Thyroid gland (tissue), 4 donors: ENCODE measurements around the gene PHF14. TPM values are rescaled to one million over a fixed set of nuclear protein-coding genes. Genes with fewer than 3 reads are reported as not detected.

Source experiments
- DNase-seq, 2 donors: peaks; one replicate each; pipeline ENCODE4 v3.0.0-alpha.2; 2019
- H3K27ac ChIP-seq, 3 donors: fragments of 200-600 bp; sonication (generic); 1 replicate in 2 of 3; 2 replicates in 1 of 3; pipeline ENCODE4 v1.5.1; 2016 to 2019; ENCODE audit warnings: mild to moderate bottlenecking in 1 of 3, moderate library complexity in 1 of 3
- H3K27me3 ChIP-seq: fragments of 200-600 bp; sonication (generic); one replicate; pipeline ENCODE4 v1.5.1; 2019
- H3K36me3 ChIP-seq, 2 donors: fragments of 200-600 bp; sonication (generic); one replicate each; pipeline ENCODE4 v1.5.1; 2016 to 2019
- H3K4me1 ChIP-seq, 2 donors: fragments of 200-600 bp; sonication (generic); one replicate each; pipeline ENCODE4 v1.5.1; 2017 to 2019
- H3K4me3 ChIP-seq, 3 donors: fragments of 200-600 bp; sonication (generic); replicated peaks in 1 of 3; 1 replicate in 2 of 3; 2 replicates in 1 of 3; pipeline ENCODE4 v1.5.1; 2016; ENCODE audit warnings: mild to moderate bottlenecking in 1 of 3
- H3K9me3 ChIP-seq: fragments of 200-600 bp; sonication (generic); one replicate; pipeline ENCODE4 v1.5.1; 2017
- POLR2A ChIP-seq, 2 donors: fragments of 450-650 bp; IDR thresholded peaks; one replicate each; pipeline ENCODE4 v1.6.1; 2017; ENCODE audit warnings: antibody characterized with exemption in 2 of 2, mild to moderate bottlenecking in 2 of 2, moderate library complexity in 1 of 2
- WGBS, 2 donors: methylation state at CpG; one replicate each; pipeline ENCODE4 v1.1.5; 2017; 5-methylcytosine and 5-hydroxymethylcytosine counted together
- intact Hi-C: fragments of 100-400 bp; cut with DNase I; formaldehyde crosslinking; loops from one replicate; pipeline ENCODE4 v1.15.1; 2023
- total RNA-seq, 4 donors: library from RNA; depleted of rRNA; stranded (reverse); fragments of >200 nt; gene quantifications; one replicate each; pipeline ENCODE4 v1.2.3, GENCODE V29; 2016
- TF ChIP-seq, protein P1 (sequence below), 6 experiments: fragments of 200-600 bp in 3 of 6; fragments of 450-650 bp in 3 of 6; sonication (generic) in 3 of 6; IDR thresholded peaks; one replicate each; pipeline ENCODE4 v1.5.1; 2016 to 2019; ENCODE audit warnings: antibody characterized with exemption in 6 of 6, mild to moderate bottlenecking in 2 of 6, inconsistent platforms in 1 of 6, moderate library complexity in 1 of 6

The PHF14 gene
- total RNA-seq, 4 donors from 2014 or later, result 30.9 to 46.3 (median 36.8) TPM

DNA sequence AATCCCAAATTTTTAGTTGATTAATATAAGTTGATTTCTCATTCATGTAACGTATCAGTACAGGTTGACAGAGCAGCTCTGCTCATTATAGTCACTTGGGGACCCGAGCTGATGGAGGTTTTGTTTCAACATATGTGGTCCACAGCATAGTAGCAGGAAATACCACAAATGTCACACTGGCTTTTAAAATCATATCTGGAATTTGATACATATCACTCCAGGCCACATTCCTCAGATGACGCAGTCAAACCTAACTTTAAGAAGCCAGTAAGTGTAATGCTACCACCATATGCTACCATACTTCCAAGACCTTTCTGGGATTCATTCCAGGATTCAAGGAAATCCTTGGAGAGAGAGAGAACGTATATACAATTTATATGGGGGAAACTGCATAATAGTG lies 156.3 kb downstream of the PHF14 start:
- WGBS, 2 donors, result 93 to 94% methylated on average over 4 of the region's 4 CpGs
- Histone ChIP-seq H3K36me3 (no peaks in the 10 kb centered on the region), H3K27me3 (no peaks in the 10 kb centered on the region), H3K4me1 (peaks cover 7% of the 10 kb centered on the region in 2 donors), H3K27ac (no peak overlapping the region), H3K9me3 (no peaks in the 10 kb centered on the region), H3K4me3 (no peak overlapping the region)
- DNase-seq, result no peak
- intact Hi-C loops, result no loop called here
- no peak for TF ChIP-seq POLR2A (IDR thresholded peaks at IDR 0.05)
- TF ChIP-seq, protein P1, sequence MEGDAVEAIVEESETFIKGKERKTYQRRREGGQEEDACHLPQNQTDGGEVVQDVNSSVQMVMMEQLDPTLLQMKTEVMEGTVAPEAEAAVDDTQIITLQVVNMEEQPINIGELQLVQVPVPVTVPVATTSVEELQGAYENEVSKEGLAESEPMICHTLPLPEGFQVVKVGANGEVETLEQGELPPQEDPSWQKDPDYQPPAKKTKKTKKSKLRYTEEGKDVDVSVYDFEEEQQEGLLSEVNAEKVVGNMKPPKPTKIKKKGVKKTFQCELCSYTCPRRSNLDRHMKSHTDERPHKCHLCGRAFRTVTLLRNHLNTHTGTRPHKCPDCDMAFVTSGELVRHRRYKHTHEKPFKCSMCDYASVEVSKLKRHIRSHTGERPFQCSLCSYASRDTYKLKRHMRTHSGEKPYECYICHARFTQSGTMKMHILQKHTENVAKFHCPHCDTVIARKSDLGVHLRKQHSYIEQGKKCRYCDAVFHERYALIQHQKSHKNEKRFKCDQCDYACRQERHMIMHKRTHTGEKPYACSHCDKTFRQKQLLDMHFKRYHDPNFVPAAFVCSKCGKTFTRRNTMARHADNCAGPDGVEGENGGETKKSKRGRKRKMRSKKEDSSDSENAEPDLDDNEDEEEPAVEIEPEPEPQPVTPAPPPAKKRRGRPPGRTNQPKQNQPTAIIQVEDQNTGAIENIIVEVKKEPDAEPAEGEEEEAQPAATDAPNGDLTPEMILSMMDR (IDR thresholded peaks at IDR 0.05), result no peak

DNA sequence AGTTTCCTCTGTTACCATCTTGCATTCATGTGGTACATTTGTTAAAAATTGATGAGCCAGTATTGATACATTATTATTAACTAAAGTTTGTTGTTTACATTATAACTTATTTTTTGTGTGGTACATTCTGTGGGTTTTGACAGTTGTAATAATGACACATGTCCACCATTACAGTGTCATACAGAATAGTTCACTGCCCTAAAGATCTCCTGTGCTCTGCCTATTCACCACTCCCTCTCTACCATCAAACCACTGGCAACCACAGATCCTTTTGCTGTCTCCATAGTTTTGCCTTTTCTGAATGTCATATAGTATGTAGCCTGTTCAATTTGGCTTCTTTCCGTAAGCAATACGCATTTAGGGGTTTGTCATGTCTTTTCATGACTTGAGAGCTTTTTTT lies 156.9 kb downstream of the PHF14 start:
- peaks cover 1 to 5% of the 10 kb centered on the region in 2 donors for H3K4me1 ChIP-seq
- DNase-seq, result no peak
- no peak overlapping the region for H3K27ac ChIP-seq
- H3K9me3 ChIP-seq, result no peaks in the 10 kb centered on the region
- intact Hi-C loops, result no loop called here
- no peaks in the 10 kb centered on the region for H3K36me3 ChIP-seq
- WGBS, 2 donors, result 99% methylated on average over 2 of the region's 2 CpGs
- H3K27me3 ChIP-seq, result no peaks in the 10 kb centered on the region
- no peak overlapping the region for H3K4me3 ChIP-seq
- TF ChIP-seq, protein P1 (IDR thresholded peaks at IDR 0.05), result no peak
- no peak for TF ChIP-seq POLR2A (IDR thresholded peaks at IDR 0.05)

DNA sequence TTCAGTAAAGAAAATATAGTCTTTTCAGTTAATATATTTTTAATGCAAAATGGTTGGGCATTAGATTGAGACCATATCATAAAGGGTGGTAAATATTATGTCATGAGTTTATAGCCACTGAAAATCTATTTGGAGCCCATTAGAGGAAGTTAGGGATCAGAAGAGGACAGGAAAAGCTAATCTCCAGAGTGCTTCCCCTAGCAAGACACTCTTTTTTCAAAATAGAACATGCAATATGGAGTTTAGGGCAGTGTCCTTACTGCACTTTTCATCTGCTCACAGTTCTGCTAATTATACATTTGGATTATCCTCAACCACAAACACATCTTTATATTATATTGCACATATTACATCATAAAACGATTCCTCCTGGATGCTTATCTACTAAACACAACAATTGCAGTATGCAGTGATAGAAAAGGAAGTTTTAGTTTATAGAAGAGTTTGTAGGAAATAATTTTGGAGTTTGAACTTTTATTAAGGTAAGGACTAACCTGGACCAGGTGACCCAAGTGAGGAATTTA lies 159.8 kb downstream of the PHF14 start:
- Histone ChIP-seq H3K27ac (no peak overlapping the region), H3K9me3 (no peaks in the 10 kb centered on the region), H3K4me1 (no peaks in the 10 kb centered on the region), H3K4me3 (no peak overlapping the region), H3K36me3 (no peaks in the 10 kb centered on the region), H3K27me3 (no peaks in the 10 kb centered on the region)
- intact Hi-C loops, result no loop called here
- no peak for DNase-seq
- no peak for TF ChIP-seq POLR2A (IDR thresholded peaks at IDR 0.05)
- TF ChIP-seq, protein P1 (IDR thresholded peaks at IDR 0.05), result no peak
- WGBS, 2 donors, result 82 to 85% methylated on average over 1 of the region's 1 CpG

DNA sequence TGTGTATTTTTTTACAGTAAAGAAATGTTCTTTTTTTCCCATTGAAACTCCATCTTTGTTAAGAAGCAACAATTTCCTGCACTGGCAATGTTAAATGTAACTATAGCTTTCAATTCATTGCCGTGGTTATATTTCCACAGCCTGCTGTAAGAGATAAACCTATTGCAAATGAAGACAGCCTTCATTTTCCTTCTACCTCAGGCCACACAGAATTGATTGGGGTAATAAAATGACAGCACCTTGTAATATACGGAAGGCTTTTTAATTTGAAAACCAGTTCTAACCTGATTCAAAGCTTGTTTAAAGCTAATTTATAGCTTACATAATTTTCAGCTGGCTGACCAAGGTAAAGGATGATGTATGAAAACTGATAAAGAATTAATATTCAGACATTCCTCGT lies 161.9 kb downstream of the PHF14 start:
- TF ChIP-seq, protein P1 (IDR thresholded peaks at IDR 0.05), result no peak
- no peak for TF ChIP-seq POLR2A (IDR thresholded peaks at IDR 0.05)
- no peak for DNase-seq
- Histone ChIP-seq H3K36me3 (no peaks in the 10 kb centered on the region), H3K27me3 (no peaks in the 10 kb centered on the region), H3K27ac (no peak overlapping the region), H3K4me1 (no peaks in the 10 kb centered on the region), H3K4me3 (no peak overlapping the region), H3K9me3 (no peaks in the 10 kb centered on the region)
- 95 to 96% methylated on average over 3 of the region's 3 CpGs for WGBS, 2 donors
- intact Hi-C loops, result no loop called here

DNA sequence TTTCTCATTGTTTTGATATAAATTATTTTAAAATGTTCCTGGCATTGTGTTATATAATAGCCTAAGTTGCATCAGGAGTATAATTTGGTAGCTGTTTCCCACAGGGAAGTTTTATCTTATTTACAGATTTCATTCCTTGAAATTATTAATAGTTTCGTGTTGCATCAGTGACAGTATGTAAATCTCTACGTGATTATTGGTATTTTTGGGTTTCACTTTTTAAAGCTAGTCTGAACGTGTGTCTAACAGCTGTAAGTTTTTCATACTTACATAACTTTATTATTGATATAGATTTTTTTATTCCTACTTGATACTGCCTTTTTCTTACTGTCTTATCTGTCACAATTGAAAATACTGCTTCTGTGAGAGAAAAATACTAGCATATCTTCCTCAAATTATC lies 167.9 kb downstream of the PHF14 start:
- intact Hi-C loops, result no loop called here
- H3K27me3 ChIP-seq, result no peaks in the 10 kb centered on the region
- no peak for TF ChIP-seq POLR2A (IDR thresholded peaks at IDR 0.05)
- TF ChIP-seq, protein P1 (IDR thresholded peaks at IDR 0.05), result no peak
- H3K4me3 ChIP-seq, result no peak overlapping the region
- H3K27ac ChIP-seq, result no peak overlapping the region
- no peaks in the 10 kb centered on the region for H3K9me3 ChIP-seq
- WGBS, 2 donors, result 93 to 94% methylated on average over 3 of the region's 3 CpGs
- H3K36me3 ChIP-seq, result no peaks in the 10 kb centered on the region
- no peaks in the 10 kb centered on the region for H3K4me1 ChIP-seq
- no peak for DNase-seq
